A673 (cell line): ENCODE data around the gene MAP2.

Source experiments
- CTCF ChIP-seq: fragments of 300-800, 200-600 bp; sonication (generic); conservative IDR thresholded peaks from 2 replicates; pipeline ENCODE4 v1.5.1; 2017; ENCODE audit warnings: low read depth, mild to moderate bottlenecking, antibody characterized with exemption, low read length, moderate library complexity, mixed read lengths
- EZH2 ChIP-seq: fragments of 200-600 bp; sonication (generic); IDR thresholded peaks from 2 replicates; pipeline ENCODE4 v1.6.1; 2017; ENCODE audit warnings: borderline replicate concordance, low read depth, mild to moderate bottlenecking, mixed read lengths, antibody characterized with exemption, low read length; ENCODE audit not compliant: poor library complexity, severe bottlenecking

DNA sequence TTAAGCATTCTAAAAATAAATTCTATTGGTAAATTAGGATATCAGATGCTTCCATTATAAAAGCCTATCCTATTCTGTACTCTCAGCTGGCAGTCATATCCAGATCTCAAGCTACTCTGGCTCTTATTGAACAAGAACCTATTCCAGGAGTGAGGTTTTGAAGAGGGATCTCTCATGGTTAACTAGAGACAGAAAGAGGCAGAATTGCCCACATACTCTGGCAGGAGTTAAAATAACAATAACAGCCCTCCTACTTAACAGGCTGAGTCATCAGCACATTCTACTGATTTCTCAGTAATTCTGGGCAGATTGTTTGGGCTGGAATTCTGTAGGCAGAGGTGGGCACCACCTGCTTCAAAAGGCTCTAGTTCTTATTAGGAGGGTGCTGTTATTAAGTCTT, 205.8 kb downstream of the MAP2 start:
- TF ChIP-seq CTCF (no peak), EZH2 (no peak)
